H1 (cell line): Measurements from ENCODE around the gene HDGFL3. TPM values are rescaled to one million over a fixed set of nuclear protein-coding genes. Genes with fewer than 3 reads are reported as not detected.

Experiments used
- CTCF ChIA-PET: fragments of 300-600 bp; sonication (Branson Sonifier 250); formaldehyde crosslinking; loops from one replicate; lab custom pipeline; 2021; ENCODE audit not compliant: partially characterized antibody; lab: Charles Lee
- POLR2A ChIA-PET: fragments of 300-600 bp; sonication (Branson Sonifier 250); formaldehyde crosslinking; loops from one replicate; lab custom pipeline; 2021; ENCODE audit warnings: inconsistent platforms; ENCODE audit not compliant: partially characterized antibody; lab: Charles Lee
- DNase-seq, 2 experiments: peaks; one replicate each; pipeline versions ENCODE4 v3.0.0 to v3.0.0-alpha.2; 2010 to 2022; ENCODE audit warnings: low spot score in 2 of 2, low read depth in 1 of 2, mixed read lengths in 1 of 2
- FAIRE-seq: peaks from 2 replicates; lab custom pipeline; 2011; peaks lifted over from hg19 to GRCh38; lab: Jason Lieb, UNC
- H2AFZ ChIP-seq: 2 replicates; pipeline ENCODE4 v1.8.1; 2012; ENCODE audit warnings: low read length, inconsistent platforms
- H2AK5ac ChIP-seq: 2 replicates; pipeline ENCODE4 v1.6.1; 2013; ENCODE audit warnings: low read depth, low read length
- H2BK120ac ChIP-seq: replicated peaks from 2 replicates; pipeline ENCODE3; 2013; ENCODE audit warnings: low read depth, low read length, inconsistent platforms
- H2BK12ac ChIP-seq: 2 replicates; pipeline ENCODE4 v1.6.1; 2013; ENCODE audit warnings: low read depth, low read length
- H2BK15ac ChIP-seq: 2 replicates; pipeline ENCODE4 v1.6.1; 2013; ENCODE audit warnings: low read length
- H2BK20ac ChIP-seq: 2 replicates; pipeline ENCODE4 v1.6.1; 2013; ENCODE audit warnings: low read length
- H2BK5ac ChIP-seq: 2 replicates; pipeline ENCODE4 v1.6.1; 2013; ENCODE audit warnings: low read depth, low read length
- H3K14ac ChIP-seq: 2 replicates; pipeline ENCODE4 v1.6.1; 2013; ENCODE audit warnings: inconsistent platforms; ENCODE audit not compliant: insufficient read length
- H3K18ac ChIP-seq: 2 replicates; pipeline ENCODE4 v1.6.1; 2013; ENCODE audit warnings: low read length; ENCODE audit errors: extremely low read depth
- H3K23ac ChIP-seq: 2 replicates; pipeline ENCODE4 v1.6.1; 2013; ENCODE audit warnings: inconsistent platforms; ENCODE audit not compliant: insufficient read length
- H3K23me2 ChIP-seq: 2 replicates; pipeline ENCODE4 v1.6.1; 2013; ENCODE audit warnings: low read depth, low read length
- H3K27ac ChIP-seq: 2 replicates; pipeline ENCODE4 v1.6.1; 2011; ENCODE audit warnings: low read depth, low read length, inconsistent platforms
- H3K27me3 ChIP-seq, 4 experiments: replicated peaks in 1 of 4; 1 replicate in 1 of 4; 2 replicates in 3 of 4; pipeline versions ENCODE4 v1.6.1 to v1.8.1; 2011 to 2013; ENCODE audit warnings: low read length in 3 of 4, mild to moderate bottlenecking in 3 of 4, inconsistent platforms in 2 of 4, mixed read lengths in 2 of 4, moderate library complexity in 1 of 4; ENCODE audit not compliant: control insufficient read depth in 3 of 4, insufficient read depth in 3 of 4; ENCODE audit errors: extremely low read depth in 1 of 4
- H3K36me3 ChIP-seq, 4 experiments: 2 replicates each; pipeline versions ENCODE4 v1.6.1 to v1.8.1; 2011 to 2013; ENCODE audit warnings: mild to moderate bottlenecking in 4 of 4, low read length in 3 of 4, moderate library complexity in 2 of 4, control low read depth in 1 of 4, inconsistent platforms in 1 of 4; ENCODE audit not compliant: insufficient read depth in 4 of 4, control insufficient read depth in 2 of 4
- H3K4ac ChIP-seq: replicated peaks from 2 replicates; pipeline ENCODE3; 2013; ENCODE audit warnings: low read length, low read depth, mixed read lengths, inconsistent platforms; ENCODE audit not compliant: insufficient read length
- H3K4me1 ChIP-seq, 4 experiments: replicated peaks in 1 of 4; 1 replicate in 1 of 4; 2 replicates in 3 of 4; pipeline versions ENCODE4 v1.6.1 to v1.8.1; 2011 to 2013; ENCODE audit warnings: low read length in 3 of 4, inconsistent platforms in 2 of 4, mixed read lengths in 1 of 4; ENCODE audit not compliant: insufficient read depth in 4 of 4, control insufficient read depth in 3 of 4
- H3K4me2 ChIP-seq, 2 experiments: 2 replicates each; pipeline versions ENCODE4 v1.6.1 to v1.8.1; 2011 to 2013; ENCODE audit warnings: low read depth in 2 of 2, low read length in 2 of 2, control low read depth in 1 of 2, inconsistent platforms in 1 of 2, mild to moderate bottlenecking in 1 of 2; ENCODE audit not compliant: insufficient read depth in 1 of 2
- H3K4me3 ChIP-seq, 4 experiments: fragments of 200-600, 300-600 bp in 1 of 4; sonication (generic), shearing (Covaris generic), sonication (Bioruptor Twin) in 1 of 4; 2 replicates each; pipeline versions ENCODE4 v1.5.1 to v1.8.1; 2011 to 2016; ENCODE audit warnings: low read length in 4 of 4, low read depth in 3 of 4, control low read depth in 2 of 4, inconsistent platforms in 2 of 4, mild to moderate bottlenecking in 2 of 4, mixed read lengths in 1 of 4, moderate library complexity in 1 of 4; ENCODE audit not compliant: insufficient read depth in 2 of 4; ENCODE audit errors: extremely low read depth in 1 of 4
- H3K56ac ChIP-seq: replicated peaks from 2 replicates; pipeline ENCODE3; 2013; ENCODE audit warnings: low read depth, mild to moderate bottlenecking, mixed read lengths, low read length, inconsistent platforms; ENCODE audit not compliant: insufficient read length
- H3K79me1 ChIP-seq: 2 replicates; pipeline ENCODE4 v1.6.1; 2013; ENCODE audit warnings: low read depth, low read length, control low read depth
- H3K79me2 ChIP-seq, 2 experiments: 2 replicates each; pipeline versions ENCODE4 v1.6.1 to v1.8.1; 2012 to 2013; ENCODE audit warnings: low read length in 2 of 2, mild to moderate bottlenecking in 2 of 2, inconsistent platforms in 1 of 2; ENCODE audit not compliant: insufficient read depth in 2 of 2, control insufficient read depth in 1 of 2
- H3K9ac ChIP-seq, 4 experiments: replicated peaks in 1 of 4; 1 replicate in 1 of 4; 2 replicates in 3 of 4; pipeline versions ENCODE4 v1.6.1 to v1.8.1; 2011 to 2013; ENCODE audit warnings: low read depth in 3 of 4, low read length in 3 of 4, control low read depth in 2 of 4, mild to moderate bottlenecking in 2 of 4, moderate library complexity in 2 of 4, inconsistent platforms in 1 of 4; ENCODE audit errors: extremely low read depth in 1 of 4
- H3K9me3 ChIP-seq, 2 experiments: 2 replicates each; pipeline versions ENCODE4 v1.6.1 to v1.8.1; 2012 to 2013; ENCODE audit warnings: mild to moderate bottlenecking in 2 of 2, moderate library complexity in 2 of 2, control low read depth in 1 of 2, inconsistent platforms in 1 of 2, low read depth in 1 of 2, low read length in 1 of 2, mixed read lengths in 1 of 2; ENCODE audit not compliant: insufficient read depth in 2 of 2
- H4K20me1 ChIP-seq, 2 experiments: replicated peaks in 1 of 2; 2 replicates each; pipeline versions ENCODE3 to v1.8.1; 2011 to 2013; ENCODE audit warnings: inconsistent platforms in 2 of 2, low read length in 2 of 2, mild to moderate bottlenecking in 1 of 2; ENCODE audit not compliant: insufficient read depth in 2 of 2, control insufficient read depth in 1 of 2
- H4K5ac ChIP-seq: 2 replicates; pipeline ENCODE4 v1.6.1; 2013; ENCODE audit warnings: low read length, low read depth, mixed read lengths, inconsistent platforms; ENCODE audit not compliant: insufficient read length
- H4K8ac ChIP-seq: 2 replicates; pipeline ENCODE4 v1.8.0; 2013; ENCODE audit warnings: mild to moderate bottlenecking, moderate library complexity, low read length, inconsistent platforms; ENCODE audit not compliant: insufficient read depth; ENCODE audit errors: extremely low read depth
- H4K91ac ChIP-seq: replicated peaks from 2 replicates; pipeline ENCODE3; 2013; ENCODE audit warnings: low read length, mixed read lengths, inconsistent platforms; ENCODE audit not compliant: insufficient read length
- BRCA1 ChIP-seq: IDR thresholded peaks from 2 replicates; pipeline ENCODE4 v1.6.1; 2012; ENCODE audit warnings: low read depth, low read length, improper control_type of control experiment
- CHD1 ChIP-seq: IDR thresholded peaks from 2 replicates; pipeline ENCODE4 v1.6.1; 2012; ENCODE audit warnings: low read depth, low read length, improper control_type of control experiment
- CTCF ChIP-seq, 3 experiments: IDR thresholded peaks; 1 replicate in 2 of 3; 2 replicates in 1 of 3; pipeline versions ENCODE4 v1.5.1 to v1.6.1; 2011; ENCODE audit warnings: low read length in 3 of 3, mild to moderate bottlenecking in 3 of 3, inconsistent platforms in 2 of 3, low read depth in 1 of 3, moderate library complexity in 1 of 3; ENCODE audit not compliant: insufficient read depth in 1 of 3; ENCODE audit errors: control extremely low read depth in 1 of 3
- HDAC2 ChIP-seq, 2 experiments: fragments of 300-600 bp in 1 of 2; sonication (generic) in 1 of 2; IDR thresholded peaks; 2 replicates each; pipeline ENCODE4 v1.6.1; 2011 to 2012; ENCODE audit warnings: low read depth in 2 of 2, low read length in 2 of 2, mild to moderate bottlenecking in 2 of 2, moderate library complexity in 2 of 2, borderline replicate concordance in 1 of 2, inconsistent platforms in 1 of 2
- JUN ChIP-seq: IDR thresholded peaks from 2 replicates; pipeline ENCODE4 v1.6.1; 2011; ENCODE audit warnings: low read depth, mild to moderate bottlenecking, improper control_type of control experiment, low read length
- PHF8 ChIP-seq: fragments of 200-600 bp; sonication (generic); conservative IDR thresholded peaks from 2 replicates; pipeline ENCODE4 v1.7.1; 2012; ENCODE audit warnings: low read depth, mild to moderate bottlenecking, inconsistent platforms, low read length, moderate library complexity
- POLR2AphosphoS5 ChIP-seq: IDR thresholded peaks from 2 replicates; pipeline ENCODE4 v1.6.1; 2011; ENCODE audit warnings: low read depth, low read length
- RFX5 ChIP-seq: IDR thresholded peaks from 2 replicates; pipeline ENCODE4 v1.6.1; 2011; ENCODE audit warnings: low read depth, low read length, improper control_type of control experiment, borderline replicate concordance
- RXRA ChIP-seq: IDR thresholded peaks from 2 replicates; pipeline ENCODE4 v1.6.1; 2011; ENCODE audit warnings: low read depth, mild to moderate bottlenecking, low read length, moderate library complexity; ENCODE audit not compliant: insufficient read depth
- SUZ12 ChIP-seq: fragments of 200-600 bp; sonication (generic); IDR thresholded peaks from 2 replicates; pipeline ENCODE4 v1.6.1; 2012; ENCODE audit warnings: mild to moderate bottlenecking, inconsistent platforms, low read length, moderate library complexity, mixed read lengths
- TAF7 ChIP-seq: optimal IDR thresholded peaks from 2 replicates; pipeline ENCODE3; 2011; ENCODE audit warnings: low read depth, mild to moderate bottlenecking, inconsistent platforms, low read length, moderate library complexity, borderline replicate concordance
- YY1 ChIP-seq: IDR thresholded peaks from 2 replicates; pipeline ENCODE4 v1.6.1; 2011; ENCODE audit warnings: low read depth, mild to moderate bottlenecking, low read length
- WGBS, 2 experiments: shearing (Covaris generic) in 1 of 2; methylation state at CpG; one replicate each; pipeline versions ENCODE4 v1.1.6 to v1.1.7; 2013 to 2015; ENCODE audit warnings: low lambda C conversion rate in 2 of 2, mixed read lengths in 2 of 2, inconsistent platforms in 1 of 2, low coverage in 1 of 2, missing lambda C conversion rate in 1 of 2; ENCODE audit not compliant: insufficient replicate concordance in 2 of 2, insufficient coverage in 1 of 2, insufficient read length in 1 of 2; ENCODE audit errors: extremely low coverage in 1 of 2, missing lambda C conversion rate in 1 of 2; 5-methylcytosine and 5-hydroxymethylcytosine counted together
- polyA plus RNA-seq, 7 experiments: library from polyadenylated mRNA; depleted of rRNA in 3 of 7; stranded (reverse) in 5 of 7; unstranded in 2 of 7; fragments of >200 nt in 5 of 7; fragments of 200-250 nt in 2 of 7; gene quantifications; 1 replicate in 5 of 7; 2 replicates in 1 of 7; 4 replicates in 1 of 7; pipeline versions ENCODE4 v1.2.1 to v1.2.3, GENCODE V29; 2011 to 2013; ENCODE audit warnings: missing spikeins in 2 of 7, mixed read lengths in 2 of 7
- total RNA-seq: library from RNA; stranded (reverse); fragmentation: NEBNext Ultra II Directional; extraction: Animal tissue kit (Norgen Biotek cat#: 25700); gene quantifications from 2 replicates; pipeline ENCODE4 v1.2.1, GENCODE V29; 2021

HDGFL3 gene
- total and polyA plus RNA-seq, 2 of the 8 experiments (the other 6 are each of a cell fraction or from before 2014, with no cell fraction given), result 14.1 to 149 TPM

GRCh38 chr15:83199288-83199687, 8.3 kb downstream of the HDGFL3 start:
- H3K79me2 ChIP-seq, result peaks cover 8 to 98% of the 10 kb centered on the region in 2 experiments
- no peak for FAIRE-seq
- H3K9ac ChIP-seq, result no peak overlapping the region
- no peak overlapping the region for H2AK5ac ChIP-seq
- H3K23ac ChIP-seq, result no peak overlapping the region
- H3K56ac ChIP-seq, result no peak overlapping the region
- no peaks in the 10 kb centered on the region for H3K79me1 ChIP-seq
- H2BK12ac ChIP-seq, result no peak overlapping the region
- no peak overlapping the region for H3K4me2 ChIP-seq
- H2AFZ ChIP-seq, result no peak overlapping the region
- no peaks in the 10 kb centered on the region for H3K23me2 ChIP-seq
- H3K18ac ChIP-seq, result no peak overlapping the region
- H4K8ac ChIP-seq, result no peak overlapping the region
- H3K27me3 ChIP-seq, result no peaks in the 10 kb centered on the region
- no peak overlapping the region for H3K4ac ChIP-seq
- no peak overlapping the region for H4K5ac ChIP-seq
- H3K27ac ChIP-seq, result no peak overlapping the region
- ChIA-PET CTCF (no interaction called here), POLR2A (interaction anchor here (1.3 kb wide), 2 partner anchors 9 to 16 kb away, joined by 3 to 11 read pairs; no protein-coding TSS in a partner anchor)
- H2BK5ac ChIP-seq, result no peak overlapping the region
- no peak for DNase-seq
- peaks cover 0 to 6% (median 2%) of the 10 kb centered on the region in 4 experiments; a peak in 2 of 7 replicates for H3K4me1 ChIP-seq
- no peak overlapping the region for H3K4me3 ChIP-seq
- H4K91ac ChIP-seq, result no peak overlapping the region
- no peak overlapping the region for H2BK120ac ChIP-seq
- H3K36me3 ChIP-seq, result no peaks in the 10 kb centered on the region; a peak in 1 of 8 replicates
- 92% methylated on average over 1 of the region's 1 CpG; no CpG with 5 or more reads in 1 of the 2 experiments for WGBS, 2 experiments
- no peaks in the 10 kb centered on the region for H3K9me3 ChIP-seq
- no peak overlapping the region for H2BK15ac ChIP-seq
- H2BK20ac ChIP-seq, result no peak overlapping the region
- H3K14ac ChIP-seq, result no peak overlapping the region
- peaks cover 7 to 8% of the 10 kb centered on the region in 2 experiments for H4K20me1 ChIP-seq
- no peak for TF ChIP-seq CHD1
- no peak for TF ChIP-seq HDAC2 (IDR thresholded peaks at IDR 0.05; ENCODE audit: borderline replicate concordance in 1 of 2, low read depth in 2 of 2, low read length in 2 of 2)
- no peak for TF ChIP-seq YY1
- no peak for TF ChIP-seq TAF7
- no peak for TF ChIP-seq BRCA1
- TF ChIP-seq CTCF (IDR thresholded peaks at IDR 0.05; ENCODE audit: control extremely low read depth in 1 of 3, insufficient read depth in 1 of 3, low read depth in 1 of 3, low read length in 3 of 3), result no peak
- TF ChIP-seq SUZ12, result no peak
- no peak for TF ChIP-seq RFX5
- no peak for TF ChIP-seq POLR2AphosphoS5
- no peak for TF ChIP-seq RXRA
- no peak for TF ChIP-seq PHF8
- no peak for TF ChIP-seq JUN
